Activated CD4-positive, alpha-beta memory T cell treated with anti-CD3 and anti-CD28 coated beads for 36 hours (primary cell): ENCODE data around the gene PCSK6. TPM values are rescaled to one million over a fixed set of nuclear protein-coding genes. Genes with fewer than 3 reads are reported as not detected.

Source experiments
- CTCF ChIA-PET: fragments of 350-600 bp; sonication (Branson Sonifier 250); formaldehyde crosslinking; loops from one replicate; lab custom pipeline; 2021; ENCODE audit warnings: antibody characterized with exemption, inconsistent platforms; lab: Charles Lee
- POLR2A ChIA-PET: fragments of 350-600 bp; sonication (Branson Sonifier 250); formaldehyde crosslinking; loops from one replicate; lab custom pipeline; 2021; ENCODE audit warnings: antibody characterized with exemption; lab: Charles Lee
- DNase-seq: peaks from one replicate; pipeline ENCODE4 v3.0.0-alpha.2; 2020
- H3K27ac Mint-ChIP-seq: one replicate; pipeline ENCODE4 v1.8.0; 2021; ENCODE audit warnings: mixed read lengths
- H3K27me3 Mint-ChIP-seq: one replicate; pipeline ENCODE4 v1.8.0; 2021; ENCODE audit warnings: mixed read lengths
- H3K36me3 Mint-ChIP-seq: one replicate; pipeline ENCODE4 v1.8.0; 2021; ENCODE audit warnings: mixed read lengths
- H3K4me1 Mint-ChIP-seq: one replicate; pipeline ENCODE4 v1.8.0; 2021; ENCODE audit warnings: low read depth, mixed read lengths
- H3K4me3 Mint-ChIP-seq: one replicate; pipeline ENCODE4 v1.8.0; 2021; ENCODE audit warnings: mild to moderate bottlenecking, mixed read lengths
- H3K9me3 Mint-ChIP-seq: one replicate; pipeline ENCODE4 v1.8.0; 2021; ENCODE audit warnings: mixed read lengths
- intact Hi-C: fragments of 100-400 bp; cut with micrococcal nuclease; formaldehyde crosslinking; loops from one replicate; pipeline ENCODE4 v1.15.1; 2023
- total RNA-seq, 2 experiments: library from RNA; stranded (reverse); gene quantifications; one replicate each; pipeline ENCODE4 v1.2.3, GENCODE V29; 2021

The PCSK6 gene
- total RNA-seq, 2 experiments from 2014 or later: 0.24 to 0.58 TPM

GRCh38 chr15:101530224-101530958 lies 40.9 kb upstream of the PCSK6 start:
- intact Hi-C loops: no loop called here
- no peak overlapping the region for H3K27ac Mint-ChIP-seq
- H3K4me1 Mint-ChIP-seq: no peaks in the 10 kb centered on the region
- no peak overlapping the region for H3K4me3 Mint-ChIP-seq
- no peak for DNase-seq
- H3K9me3 Mint-ChIP-seq: no peaks in the 10 kb centered on the region
- H3K36me3 Mint-ChIP-seq: no peaks in the 10 kb centered on the region
- POLR2A ChIA-PET: no interaction called here
- H3K27me3 Mint-ChIP-seq: peaks cover 9% of the 10 kb centered on the region
- CTCF ChIA-PET: no interaction called here

GRCh38 chr15:101528917-101529299 lies 39.4 kb upstream of the PCSK6 start:
- CTCF ChIA-PET: no interaction called here
- no peaks in the 10 kb centered on the region for H3K4me1 Mint-ChIP-seq
- H3K36me3 Mint-ChIP-seq: no peaks in the 10 kb centered on the region
- H3K27me3 Mint-ChIP-seq: peaks cover 9% of the 10 kb centered on the region
- intact Hi-C loops: no loop called here
- no peak overlapping the region for H3K27ac Mint-ChIP-seq
- H3K4me3 Mint-ChIP-seq: no peak overlapping the region
- POLR2A ChIA-PET: no interaction called here
- H3K9me3 Mint-ChIP-seq: no peaks in the 10 kb centered on the region
- DNase-seq: no peak

GRCh38 chr15:101528108-101528916 lies 38.8 kb upstream of the PCSK6 start:
- ChIA-PET CTCF (no interaction called here), POLR2A (no interaction called here)
- no peaks in the 10 kb centered on the region for H3K4me1 Mint-ChIP-seq
- no peaks in the 10 kb centered on the region for H3K9me3 Mint-ChIP-seq
- no peaks in the 10 kb centered on the region for H3K36me3 Mint-ChIP-seq
- no peak overlapping the region for H3K27ac Mint-ChIP-seq
- intact Hi-C loops: no loop called here
- H3K4me3 Mint-ChIP-seq: no peak overlapping the region
- H3K27me3 Mint-ChIP-seq: peaks cover 12% of the 10 kb centered on the region
- no peak for DNase-seq

GRCh38 chr15:101526890-101527289 lies 37.4 kb upstream of the PCSK6 start:
- no peak for DNase-seq
- no peaks in the 10 kb centered on the region for H3K36me3 Mint-ChIP-seq
- CTCF ChIA-PET: no interaction called here

GRCh38 chr15:101526442-101526841 lies 36.9 kb upstream of the PCSK6 start:
- peaks cover 1% of the 10 kb centered on the region for H3K4me1 Mint-ChIP-seq
- H3K4me3 Mint-ChIP-seq: no peak overlapping the region
- H3K27me3 Mint-ChIP-seq: peaks cover 12% of the 10 kb centered on the region
- CTCF ChIA-PET: no interaction called here
- H3K27ac Mint-ChIP-seq: no peak overlapping the region
- no peaks in the 10 kb centered on the region for H3K9me3 Mint-ChIP-seq
- intact Hi-C loops: no loop called here
- H3K36me3 Mint-ChIP-seq: no peaks in the 10 kb centered on the region
- POLR2A ChIA-PET: no interaction called here
- DNase-seq: no peak

More at GRCh38 chr15:101526890-101527289, 37.4 kb upstream of the PCSK6 start:
- no peak overlapping the region for H3K4me3 Mint-ChIP-seq
- no peaks in the 10 kb centered on the region for H3K4me1 Mint-ChIP-seq
- H3K27me3 Mint-ChIP-seq: peaks cover 12% of the 10 kb centered on the region
- POLR2A ChIA-PET: no interaction called here
- no peak overlapping the region for H3K27ac Mint-ChIP-seq
- H3K9me3 Mint-ChIP-seq: no peaks in the 10 kb centered on the region
- intact Hi-C loops: no loop called here

GRCh38 chr15:101526021-101526420 lies 36.5 kb upstream of the PCSK6 start:
- intact Hi-C loops: no loop called here
- ChIA-PET POLR2A (no interaction called here), CTCF (no interaction called here)
- peaks cover 12% of the 10 kb centered on the region for H3K27me3 Mint-ChIP-seq
- no peaks in the 10 kb centered on the region for H3K9me3 Mint-ChIP-seq
- no peak overlapping the region for H3K4me3 Mint-ChIP-seq
- DNase-seq: no peak
- H3K36me3 Mint-ChIP-seq: no peaks in the 10 kb centered on the region
- peaks cover 2% of the 10 kb centered on the region for H3K4me1 Mint-ChIP-seq
- H3K27ac Mint-ChIP-seq: no peak overlapping the region

- Mint-ChIP-seq H3K27me3 (peaks cover 15% of the 10 kb centered on the region), H3K4me3 (no peak overlapping the region), H3K36me3 (no peaks in the 10 kb centered on the region), H3K9me3 (no peaks in the 10 kb centered on the region), H3K27ac (no peak overlapping the region), H3K4me1 (peaks cover 2% of the 10 kb centered on the region)
- ChIA-PET POLR2A (no interaction called here), CTCF (interaction anchor here (0.6 kb wide), 1 partner anchor 23 kb away, joined by 3 read pairs; no protein-coding TSS in a partner anchor)
- no peak for DNase-seq
- intact Hi-C loops: no loop called here
Observed at GRCh38 chr15:101525087-101525669, 35.7 kb upstream of the PCSK6 start.

GRCh38 chr15:101523560-101523940 lies 34.0 kb upstream of the PCSK6 start:
- H3K4me1 Mint-ChIP-seq: peaks cover 2% of the 10 kb centered on the region
- POLR2A ChIA-PET: no interaction called here
- H3K4me3 Mint-ChIP-seq: no peak overlapping the region
- intact Hi-C loops: no loop called here
- CTCF ChIA-PET: no interaction called here
- peaks cover 2% of the 10 kb centered on the region for H3K36me3 Mint-ChIP-seq
- peaks cover 18% of the 10 kb centered on the region for H3K27me3 Mint-ChIP-seq
- H3K9me3 Mint-ChIP-seq: peaks cover 7% of the 10 kb centered on the region
- DNase-seq: no peak
- H3K27ac Mint-ChIP-seq: no peak overlapping the region

- DNase-seq: no peak
- Mint-ChIP-seq H3K36me3 (peaks cover 2% of the 10 kb centered on the region), H3K4me3 (no peak overlapping the region), H3K9me3 (peaks cover 12% of the 10 kb centered on the region), H3K27ac (no peak overlapping the region), H3K4me1 (peaks cover 2% of the 10 kb centered on the region), H3K27me3 (peaks cover 14% of the 10 kb centered on the region)
- intact Hi-C loops: no loop called here
- ChIA-PET POLR2A (no interaction called here), CTCF (no interaction called here)
Observed at GRCh38 chr15:101522621-101523559, 33.4 kb upstream of the PCSK6 start.

GRCh38 chr15:101522091-101522490 lies 32.6 kb upstream of the PCSK6 start:
- intact Hi-C loops: no loop called here
- no peak overlapping the region for H3K27ac Mint-ChIP-seq
- CTCF ChIA-PET: no interaction called here
- H3K4me3 Mint-ChIP-seq: no peak overlapping the region
- H3K4me1 Mint-ChIP-seq: peaks cover 2% of the 10 kb centered on the region
- peaks cover 2% of the 10 kb centered on the region for H3K36me3 Mint-ChIP-seq
- peaks cover 20% of the 10 kb centered on the region for H3K9me3 Mint-ChIP-seq
- POLR2A ChIA-PET: no interaction called here
- peaks cover 13% of the 10 kb centered on the region for H3K27me3 Mint-ChIP-seq
- no peak for DNase-seq

GRCh38 chr15:101521591-101521990 lies 32.1 kb upstream of the PCSK6 start:
- Mint-ChIP-seq H3K4me3 (no peak overlapping the region), H3K4me1 (peaks cover 2% of the 10 kb centered on the region), H3K27me3 (peaks cover 13% of the 10 kb centered on the region), H3K36me3 (peaks cover 4% of the 10 kb centered on the region), H3K27ac (no peak overlapping the region), H3K9me3 (peaks cover 25% of the 10 kb centered on the region)
- intact Hi-C loops: no loop called here
- POLR2A ChIA-PET: no interaction called here
- DNase-seq: no peak
- CTCF ChIA-PET: no interaction called here

GRCh38 chr15:101521069-101521468 lies 31.6 kb upstream of the PCSK6 start:
- POLR2A ChIA-PET: no interaction called here
- intact Hi-C loops: no loop called here
- Mint-ChIP-seq H3K4me1 (peaks cover 2% of the 10 kb centered on the region), H3K27me3 (peaks cover 11% of the 10 kb centered on the region), H3K4me3 (no peak overlapping the region), H3K9me3 (peaks cover 29% of the 10 kb centered on the region), H3K36me3 (peaks cover 5% of the 10 kb centered on the region), H3K27ac (no peak overlapping the region)
- CTCF ChIA-PET: no interaction called here
- no peak for DNase-seq
